Upper lobe of right lung (tissue), 1 donor: ENCODE data around the gene RAD51B. TPM values are rescaled to one million over a fixed set of nuclear protein-coding genes. Genes with fewer than 3 reads are reported as not detected.

Experiments used
- ATAC-seq: fragments of 200-7000 bp; cut with Tn5 transposase; one replicate; pipeline ENCODE4 v1.9.1; 2020; ENCODE audit warnings: mild to moderate bottlenecking, moderate library complexity
- DNase-seq: peaks from one replicate; pipeline ENCODE4 v3.0.0-alpha.2; 2020
- H3K27ac ChIP-seq: fragments of 200-600 bp; one replicate; pipeline ENCODE4 v1.8.0; 2022
- H3K27me3 ChIP-seq: fragments of 200-600 bp; one replicate; pipeline ENCODE4 v1.8.0; 2022; ENCODE audit warnings: mild to moderate bottlenecking
- H3K36me3 ChIP-seq: fragments of 200-600 bp; one replicate; pipeline ENCODE4 v1.8.0; 2022
- H3K4me1 ChIP-seq: fragments of 200-600 bp; one replicate; pipeline ENCODE4 v1.8.0; 2022
- H3K4me3 ChIP-seq: fragments of 200-600 bp; one replicate; pipeline ENCODE4 v1.8.0; 2022; ENCODE audit warnings: mild to moderate bottlenecking
- H3K9me3 ChIP-seq: fragments of 200-600 bp; one replicate; pipeline ENCODE4 v1.8.0; 2022
- intact Hi-C: fragments of 100-400 bp; cut with DNase I; formaldehyde crosslinking; loops from one replicate; pipeline ENCODE4 v1.11.0; 2022
- total RNA-seq: library from RNA; stranded (reverse); fragmentation: NEBNext Ultra II Directional; extraction: Animal tissue kit (Norgen Biotek cat#: 25700); gene quantifications from one replicate; pipeline ENCODE4 v1.2.1, GENCODE V29; 2021
- TF ChIP-seq, protein P1 (sequence below): fragments of 200-600 bp; IDR thresholded peaks from one replicate; pipeline ENCODE4 v1.8.0; 2022; ENCODE audit warnings: antibody characterized with exemption
- donor health status: DM: no; HTN: yes; CAD: no; lungs with severe emphysema.

RAD51B gene
- total RNA-seq, 1 donor from 2014 or later, result 11.5 TPM

DNA sequence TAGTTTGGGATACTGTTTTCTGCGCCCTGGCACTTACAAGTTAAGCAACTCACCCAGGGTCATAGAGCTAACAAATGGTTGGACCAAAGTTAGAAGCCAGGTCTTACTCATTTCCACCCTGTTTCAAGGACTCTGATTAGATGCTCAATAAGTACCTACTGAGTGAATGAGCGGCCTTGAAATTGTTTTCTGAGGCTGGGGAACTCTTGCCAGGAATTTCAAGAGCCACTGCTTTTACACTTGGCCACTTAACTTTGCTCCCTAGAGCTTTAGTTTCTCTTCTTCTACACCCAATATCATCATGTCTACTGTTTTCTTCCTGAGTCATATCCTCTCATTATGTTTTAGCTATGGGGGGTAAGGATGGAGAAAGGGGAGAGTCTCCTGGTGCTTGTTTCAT, 541.7 kb downstream of the RAD51B start:
- H3K27me3 ChIP-seq, result no peaks in the 10 kb centered on the region
- TF ChIP-seq, protein P1, sequence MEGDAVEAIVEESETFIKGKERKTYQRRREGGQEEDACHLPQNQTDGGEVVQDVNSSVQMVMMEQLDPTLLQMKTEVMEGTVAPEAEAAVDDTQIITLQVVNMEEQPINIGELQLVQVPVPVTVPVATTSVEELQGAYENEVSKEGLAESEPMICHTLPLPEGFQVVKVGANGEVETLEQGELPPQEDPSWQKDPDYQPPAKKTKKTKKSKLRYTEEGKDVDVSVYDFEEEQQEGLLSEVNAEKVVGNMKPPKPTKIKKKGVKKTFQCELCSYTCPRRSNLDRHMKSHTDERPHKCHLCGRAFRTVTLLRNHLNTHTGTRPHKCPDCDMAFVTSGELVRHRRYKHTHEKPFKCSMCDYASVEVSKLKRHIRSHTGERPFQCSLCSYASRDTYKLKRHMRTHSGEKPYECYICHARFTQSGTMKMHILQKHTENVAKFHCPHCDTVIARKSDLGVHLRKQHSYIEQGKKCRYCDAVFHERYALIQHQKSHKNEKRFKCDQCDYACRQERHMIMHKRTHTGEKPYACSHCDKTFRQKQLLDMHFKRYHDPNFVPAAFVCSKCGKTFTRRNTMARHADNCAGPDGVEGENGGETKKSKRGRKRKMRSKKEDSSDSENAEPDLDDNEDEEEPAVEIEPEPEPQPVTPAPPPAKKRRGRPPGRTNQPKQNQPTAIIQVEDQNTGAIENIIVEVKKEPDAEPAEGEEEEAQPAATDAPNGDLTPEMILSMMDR, result no peak
- intact Hi-C loops, result no loop called here
- no peak overlapping the region for H3K4me3 ChIP-seq
- H3K4me1 ChIP-seq, result peaks cover 23% of the 10 kb centered on the region
- no peaks in the 10 kb centered on the region for H3K9me3 ChIP-seq
- H3K36me3 ChIP-seq, result no peaks in the 10 kb centered on the region
- ATAC-seq (peak; percentile 72), DNase-seq (no peak)
- peak overlapping the region; percentile 81 for H3K27ac ChIP-seq

DNA sequence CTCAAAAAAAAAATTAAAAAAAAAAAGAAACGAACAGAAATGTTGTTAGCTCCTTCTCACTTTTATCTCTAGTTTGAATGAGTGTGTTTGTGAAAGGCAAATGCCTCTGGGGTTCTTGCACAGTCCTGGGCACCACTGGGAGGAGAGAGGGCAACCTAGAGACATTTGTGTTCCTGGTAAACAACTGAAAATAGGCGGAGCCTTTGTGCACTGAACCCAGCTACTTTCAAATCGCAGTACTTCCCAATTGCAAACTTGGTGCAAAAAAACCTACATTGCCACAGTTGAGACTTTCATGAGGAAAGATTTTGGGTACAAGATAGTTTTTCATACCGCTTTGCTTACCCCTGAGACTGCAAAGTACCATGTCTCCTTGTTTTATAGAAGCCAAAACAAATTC, 543.3 kb downstream of the RAD51B start:
- peaks cover 27% of the 10 kb centered on the region for H3K4me1 ChIP-seq

DNA sequence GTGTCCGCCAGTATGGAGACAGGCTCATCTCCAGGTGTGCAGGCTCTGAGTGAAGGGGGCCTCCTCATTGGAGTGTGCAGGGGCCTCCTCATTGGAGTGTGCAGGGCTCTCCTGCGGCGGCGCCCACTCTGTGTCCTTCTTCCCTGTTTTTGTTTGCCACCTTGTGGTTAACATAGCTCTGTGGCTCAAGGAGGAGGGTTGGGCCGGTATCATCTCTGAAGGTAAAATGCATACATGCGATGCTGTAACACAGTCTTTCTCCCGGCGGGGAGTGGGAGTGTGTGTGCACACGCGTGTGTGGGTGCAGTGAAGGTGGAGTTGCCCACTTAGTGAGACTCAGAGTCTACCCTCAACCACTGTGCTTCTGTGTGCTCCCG, 543.9 kb downstream of the RAD51B start:
- no peaks in the 10 kb centered on the region for H3K9me3 ChIP-seq
- peak; percentile 12 for ATAC-seq
- TF ChIP-seq, protein P1, result no peak
- peak overlapping the region; percentile 20 for H3K27ac ChIP-seq
- no peak overlapping the region for H3K4me3 ChIP-seq
- peaks cover 27% of the 10 kb centered on the region for H3K4me1 ChIP-seq
- no peaks in the 10 kb centered on the region for H3K36me3 ChIP-seq
- no peaks in the 10 kb centered on the region for H3K27me3 ChIP-seq
- intact Hi-C loops, result no loop called here
- DNase-seq, result no peak

More for the DNA sequence above, 543.3 kb downstream of the RAD51B start:
- Histone ChIP-seq H3K9me3 (no peaks in the 10 kb centered on the region), H3K36me3 (no peaks in the 10 kb centered on the region), H3K27me3 (no peaks in the 10 kb centered on the region), H3K4me3 (no peak overlapping the region), H3K27ac (peak overlapping the region; percentile 20)
- TF ChIP-seq, protein P1, result no peak
- DNase-seq (no peak), ATAC-seq (no peak)
- intact Hi-C loops, result no loop called here

DNA sequence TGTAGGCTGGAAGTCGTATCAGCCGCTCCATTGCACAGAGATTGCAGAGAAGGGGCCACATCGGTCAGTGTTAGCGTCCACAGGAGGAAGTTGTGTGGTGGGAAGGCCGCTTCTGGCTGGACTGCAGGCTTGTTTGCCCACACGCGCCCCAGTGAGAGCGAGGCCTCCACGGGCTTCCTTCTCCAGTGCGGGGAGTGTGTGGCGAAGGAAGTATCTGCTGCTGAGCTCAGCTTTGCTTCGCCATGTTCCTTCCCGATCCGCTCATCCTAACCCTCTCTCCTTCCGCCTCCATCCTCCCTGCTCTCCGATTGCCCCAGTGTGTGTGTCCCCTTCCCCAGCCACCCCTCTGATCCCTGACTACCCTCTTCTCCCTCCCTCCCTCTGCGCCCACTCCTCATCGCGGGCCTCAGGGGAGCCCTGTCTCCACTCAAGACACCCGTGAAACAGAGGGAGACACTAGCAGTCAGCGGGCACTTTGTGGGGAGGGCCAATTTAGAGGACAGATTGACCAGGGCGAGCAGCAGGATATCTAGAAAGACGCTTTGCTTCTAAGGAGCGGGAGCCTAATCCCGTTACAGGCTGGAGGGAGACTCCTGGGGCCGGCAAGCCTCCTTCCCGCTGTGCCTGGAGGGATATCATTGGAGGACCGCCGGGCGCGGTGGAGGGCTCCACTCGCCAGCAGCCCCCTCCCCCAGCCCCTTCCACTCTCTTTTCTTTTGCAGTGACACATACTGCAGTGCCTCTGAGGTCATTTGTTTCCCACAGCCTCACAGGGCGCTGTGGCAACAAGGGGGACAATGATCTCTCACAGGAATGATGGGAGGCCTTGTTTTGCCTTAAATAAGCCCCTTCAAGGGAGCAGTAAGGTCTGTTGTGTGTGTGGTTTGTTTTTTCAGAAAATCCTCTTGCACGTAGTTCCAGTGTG, 544.5 kb downstream of the RAD51B start:
- H3K27ac ChIP-seq, result peak overlapping the region; percentile 56
- intact Hi-C loops, result no loop called here
- DNase-seq (peak; percentile 78), ATAC-seq (peak; percentile 57)
- TF ChIP-seq, protein P1, result no peak
- no peak overlapping the region for H3K4me3 ChIP-seq
- no peaks in the 10 kb centered on the region for H3K27me3 ChIP-seq
- no peaks in the 10 kb centered on the region for H3K9me3 ChIP-seq
- H3K36me3 ChIP-seq, result no peaks in the 10 kb centered on the region
- H3K4me1 ChIP-seq, result peaks cover 27% of the 10 kb centered on the region

DNA sequence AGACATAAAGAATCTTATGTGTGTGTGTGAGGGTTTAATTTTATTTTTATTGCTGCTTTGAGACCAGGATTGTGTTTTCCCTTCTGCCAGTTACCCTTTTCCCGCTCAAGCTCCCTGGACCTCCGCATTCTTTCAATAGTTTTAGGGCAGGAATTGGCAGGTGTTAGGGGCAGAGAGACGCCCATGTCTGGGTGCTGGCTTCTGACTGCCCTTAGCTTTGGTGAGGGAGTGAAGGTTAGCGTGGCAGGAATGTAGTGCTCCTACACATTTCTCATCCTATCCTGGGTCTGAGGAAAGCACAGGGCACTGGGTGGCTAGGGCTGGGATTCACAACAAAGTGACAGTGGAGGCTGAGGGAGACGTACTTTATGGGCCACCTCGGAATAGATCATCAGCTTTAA, 545.2 kb downstream of the RAD51B start:
- no peaks in the 10 kb centered on the region for H3K9me3 ChIP-seq
- no peak overlapping the region for H3K4me3 ChIP-seq
- DNase-seq, result no peak
- no peaks in the 10 kb centered on the region for H3K36me3 ChIP-seq
- ATAC-seq, result peak; percentile 2
- peak overlapping the region; percentile 56 for H3K27ac ChIP-seq
- peaks cover 28% of the 10 kb centered on the region for H3K4me1 ChIP-seq
- H3K27me3 ChIP-seq, result no peaks in the 10 kb centered on the region
- TF ChIP-seq, protein P1, result no peak
- intact Hi-C loops, result no loop called here
